Measurements from ENCODE around the gene MYH6. TPM values are rescaled to one million over a fixed set of nuclear protein-coding genes. Genes with fewer than 3 reads are reported as not detected.
A peak's percentile ranks its signal among the peaks of the same experiment; 100 is the strongest.

The MYH6 gene
- total RNA-seq, 1 donor from 2014 or later, result 3.3 TPM

- DNase-seq, result no peak
Measured at GRCh38 chr14:23355871-23356435, 52.1 kb downstream of the MYH6 start.

GRCh38 chr14:23354990-23355389, 53.1 kb downstream of the MYH6 start:
- DNase-seq, result no peak

- DNase-seq, result no peak
Measured at GRCh38 chr14:23353433-23353780, 54.7 kb downstream of the MYH6 start.

- DNase-seq, result peak; percentile 95
Measured at GRCh38 chr14:23352506-23353432, 55.3 kb downstream of the MYH6 start, which contains the start of gene SLC22A17. SLC22A17 (minus strand) TSS chr14:23352887.

- peak; percentile 42 for DNase-seq
Measured at GRCh38 chr14:23351681-23352505, 56.2 kb downstream of the MYH6 start.

- DNase-seq, result no peak
Measured at GRCh38 chr14:23349156-23349845, 58.8 kb downstream of the MYH6 start.

GRCh38 chr14:23348297-23348655, 59.8 kb downstream of the MYH6 start:
- DNase-seq, result no peak

GRCh38 chr14:23347406-23348296, 60.4 kb downstream of the MYH6 start:
- no peak for DNase-seq

- DNase-seq, result no peak
Measured at GRCh38 chr14:23346693-23347405, 61.2 kb downstream of the MYH6 start.

GRCh38 chr14:23345987-23346692, 61.9 kb downstream of the MYH6 start:
- DNase-seq, result no peak

- no peak for DNase-seq
Measured at GRCh38 chr14:23344481-23344880, 63.6 kb downstream of the MYH6 start.

GRCh38 chr14:23339506-23340268, 68.4 kb downstream of the MYH6 start:
- DNase-seq, result no peak

GRCh38 chr14:23335623-23336022, 72.5 kb downstream of the MYH6 start:
- DNase-seq, result no peak

Small RNA genes lying within 50 kb of the gene (small RNA-seq; reads per million reads assigned to genes)
- gene MIR208A (ENCODE audit: low replicate concordance), result 0.08 reads per million
- gene MIR208B (ENCODE audit: low replicate concordance), result 31.1 reads per million, percentile 95 among the genes with 10 or more reads in this experiment

Other genes with a start within 250 kb of the MYH6 start
- gene SLC7A8, start 224.6 kb downstream of the MYH6 start, total RNA-seq, result 5.6 TPM
- gene RNF212B, start 170.3 kb downstream of the MYH6 start, total RNA-seq, result not detected
- 6.7 TPM for gene HOMEZ, start 122.1 kb downstream of the MYH6 start, total RNA-seq
- gene PPP1R3E, start 105.4 kb downstream of the MYH6 start, total RNA-seq, result 12.4 TPM
- gene BCL2L2, start 101.4 kb downstream of the MYH6 start, total RNA-seq, result 24.1 TPM
- gene PABPN1, start 86.8 kb downstream of the MYH6 start, total RNA-seq, result 55.6 TPM
- 30.5 TPM for gene SLC22A17, start 55.4 kb downstream of the MYH6 start, total RNA-seq
- gene EFS, start 43.1 kb downstream of the MYH6 start, total RNA-seq, result 28.2 TPM
- not detected for gene IL25, start 35.5 kb downstream of the MYH6 start, total RNA-seq
- gene CMTM5, start 31.2 kb downstream of the MYH6 start, total RNA-seq, result 2.3 TPM
- gene MYH7, start 27.4 kb upstream of the MYH6 start, total RNA-seq, result 218 TPM
- 31.6 TPM for gene NGDN, start 61.4 kb upstream of the MYH6 start, total RNA-seq
- 0.31 TPM for gene ZFHX2, start 143.5 kb upstream of the MYH6 start, total RNA-seq
- 16.8 TPM for gene THTPA, start 148.0 kb upstream of the MYH6 start, total RNA-seq
- 34.3 TPM for gene AP1G2, start 159.5 kb upstream of the MYH6 start, total RNA-seq
- 1.1 TPM for gene JPH4, start 170.5 kb upstream of the MYH6 start, total RNA-seq
- gene DHRS2, start 228.1 kb upstream of the MYH6 start, total RNA-seq, result not detected

Data from tongue (tissue), 3 donors.